Loucy (cell line): Measurements from ENCODE around the gene ALDH1A3.

Experiments
- CTCF ChIP-seq: fragments of 200-600 bp; sonication (generic); conservative IDR thresholded peaks from 2 replicates; pipeline ENCODE4 v1.5.1; 2014; ENCODE audit warnings: mild to moderate bottlenecking, antibody characterized with exemption, low read length
- EZH2phosphoT487 ChIP-seq: fragments of 200-600 bp; IDR thresholded peaks from 2 replicates; pipeline ENCODE4 v1.6.1; 2018; ENCODE audit warnings: antibody characterized with exemption, mild to moderate bottlenecking, moderate library complexity, borderline replicate concordance

GRCh38 chr15:100922192-100923040, 42.8 kb downstream of the ALDH1A3 start:
- TF ChIP-seq CTCF (no peak), EZH2phosphoT487 (no peak)
